ENCODE measurements around the gene HECTD4. TPM values are rescaled to one million over a fixed set of nuclear protein-coding genes. Genes with fewer than 3 reads are reported as not detected.

The HECTD4 gene
- total RNA-seq, 1 donor from 2014 or later, result 47.9 TPM

DNA sequence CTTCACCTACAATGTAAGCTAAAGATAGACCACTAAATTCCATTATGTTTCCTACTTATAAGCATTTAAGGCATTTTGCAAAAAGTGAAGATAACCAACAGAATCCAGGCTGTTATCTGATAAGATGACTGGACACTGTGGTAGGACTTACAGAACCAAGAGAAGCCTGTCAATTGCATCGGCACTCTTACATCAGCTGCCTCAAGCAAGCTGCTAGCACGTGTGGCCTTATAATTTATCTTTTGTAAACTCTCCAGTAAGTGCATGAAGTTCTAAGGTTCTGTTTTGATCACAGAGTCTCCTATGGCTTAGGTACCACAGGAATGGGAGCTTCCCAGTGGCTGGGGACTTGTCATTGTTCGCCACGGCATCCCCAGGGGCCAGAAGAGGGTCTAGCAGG, 168.2 kb downstream of the HECTD4 start:
- no peak for DNase-seq (ENCODE audit: low spot score)
- Mint-ChIP-seq H3K27me3 (ENCODE audit: unreplicated experiment) (no peaks in the 10 kb centered on the region), H3K4me3 (ENCODE audit: unreplicated experiment) (no peak overlapping the region), H3K4me1 (ENCODE audit: unreplicated experiment) (no peaks in the 10 kb centered on the region), H3K27ac (ENCODE audit: unreplicated experiment) (no peak overlapping the region), H3K9me3 (ENCODE audit: unreplicated experiment) (no peaks in the 10 kb centered on the region), H3K36me3 (ENCODE audit: low read depth, unreplicated experiment) (peaks cover 32% of the 10 kb centered on the region)
- no peak for TF ChIP-seq CTCF (IDR thresholded peaks at IDR 0.05; ENCODE audit: unreplicated experiment)

DNA sequence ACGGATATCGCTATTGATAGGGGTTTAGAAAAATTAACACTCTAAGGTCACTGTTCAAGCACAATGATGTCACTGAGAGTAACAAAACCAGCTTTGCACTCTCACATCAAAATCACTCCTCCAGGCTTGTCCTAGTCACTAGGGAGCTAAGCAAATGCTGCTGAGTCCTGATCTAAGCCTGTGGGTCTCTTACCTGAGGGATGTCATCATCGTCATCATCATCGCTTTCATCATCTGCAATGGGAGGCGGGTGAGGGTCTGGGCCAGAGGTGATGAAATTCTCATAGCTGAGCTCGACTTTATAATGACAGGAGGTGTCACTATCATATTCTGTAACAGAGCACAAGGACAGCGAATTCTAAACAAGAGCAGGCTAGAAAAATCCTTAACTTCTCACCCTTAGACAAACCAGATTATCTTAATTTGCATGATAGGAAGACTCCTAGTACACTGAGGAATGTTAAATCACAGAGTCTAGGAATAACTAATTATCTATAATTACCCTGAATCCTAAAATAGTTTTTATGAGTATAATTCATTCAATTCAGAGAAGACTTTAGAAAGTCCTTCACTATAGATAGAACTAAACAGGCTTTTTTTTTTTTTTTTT, 173.8 kb downstream of the HECTD4 start:
- H3K36me3 Mint-ChIP-seq (ENCODE audit: low read depth, unreplicated experiment), result peaks cover 34% of the 10 kb centered on the region

DNA sequence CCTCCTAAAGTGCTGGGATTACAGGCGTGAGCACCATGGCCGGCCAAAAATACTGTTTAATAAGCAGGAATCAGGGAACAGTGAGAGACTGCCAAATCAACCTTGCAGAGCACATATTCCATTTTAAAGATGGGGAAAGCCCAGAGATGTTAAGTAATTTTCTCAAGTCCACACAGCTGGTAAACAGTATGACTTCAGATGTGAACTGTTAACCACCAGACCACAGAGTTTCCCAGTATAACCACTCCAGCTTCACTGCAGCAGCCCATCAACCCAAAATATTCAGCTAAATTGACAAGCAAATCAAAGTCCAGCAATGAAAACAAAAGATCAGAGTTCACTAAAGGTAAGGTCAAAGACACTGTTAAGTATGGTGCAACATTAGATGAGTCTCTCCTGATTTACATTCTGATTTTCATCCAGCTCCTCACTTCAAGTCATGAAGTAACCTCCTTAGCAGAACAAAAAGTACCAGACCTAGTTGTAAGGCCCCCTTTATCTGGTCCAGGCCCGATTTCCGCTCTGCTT, 174.8 kb downstream of the HECTD4 start:
- Mint-ChIP-seq H3K36me3 (ENCODE audit: low read depth, unreplicated experiment) (peaks cover 38% of the 10 kb centered on the region), H3K27ac (ENCODE audit: unreplicated experiment) (no peak overlapping the region), H3K9me3 (ENCODE audit: unreplicated experiment) (no peaks in the 10 kb centered on the region), H3K4me1 (ENCODE audit: unreplicated experiment) (no peaks in the 10 kb centered on the region), H3K4me3 (ENCODE audit: unreplicated experiment) (peak overlapping the region; percentile 42), H3K27me3 (ENCODE audit: unreplicated experiment) (no peaks in the 10 kb centered on the region)
- TF ChIP-seq CTCF (IDR thresholded peaks at IDR 0.05; ENCODE audit: unreplicated experiment), result no peak
- no peak for DNase-seq (ENCODE audit: low spot score)

More for the DNA sequence above, 173.8 kb downstream of the HECTD4 start:
- Mint-ChIP-seq H3K4me3 (ENCODE audit: unreplicated experiment) (no peak overlapping the region), H3K9me3 (ENCODE audit: unreplicated experiment) (no peaks in the 10 kb centered on the region), H3K27ac (ENCODE audit: unreplicated experiment) (no peak overlapping the region), H3K4me1 (ENCODE audit: unreplicated experiment) (no peaks in the 10 kb centered on the region), H3K27me3 (ENCODE audit: unreplicated experiment) (no peaks in the 10 kb centered on the region)
- no peak for DNase-seq (ENCODE audit: low spot score)
- TF ChIP-seq CTCF (IDR thresholded peaks at IDR 0.05; ENCODE audit: unreplicated experiment), result no peak

GRCh38 chr12:112206944-112207343, 175.3 kb downstream of the HECTD4 start:
- Mint-ChIP-seq H3K36me3 (ENCODE audit: low read depth, unreplicated experiment) (peaks cover 34% of the 10 kb centered on the region), H3K27ac (ENCODE audit: unreplicated experiment) (no peak overlapping the region), H3K27me3 (ENCODE audit: unreplicated experiment) (no peaks in the 10 kb centered on the region), H3K9me3 (ENCODE audit: unreplicated experiment) (no peaks in the 10 kb centered on the region), H3K4me3 (ENCODE audit: unreplicated experiment) (no peak overlapping the region), H3K4me1 (ENCODE audit: unreplicated experiment) (no peaks in the 10 kb centered on the region)
- DNase-seq (ENCODE audit: low spot score), result no peak
- TF ChIP-seq CTCF (IDR thresholded peaks at IDR 0.05; ENCODE audit: unreplicated experiment), result no peak

DNA sequence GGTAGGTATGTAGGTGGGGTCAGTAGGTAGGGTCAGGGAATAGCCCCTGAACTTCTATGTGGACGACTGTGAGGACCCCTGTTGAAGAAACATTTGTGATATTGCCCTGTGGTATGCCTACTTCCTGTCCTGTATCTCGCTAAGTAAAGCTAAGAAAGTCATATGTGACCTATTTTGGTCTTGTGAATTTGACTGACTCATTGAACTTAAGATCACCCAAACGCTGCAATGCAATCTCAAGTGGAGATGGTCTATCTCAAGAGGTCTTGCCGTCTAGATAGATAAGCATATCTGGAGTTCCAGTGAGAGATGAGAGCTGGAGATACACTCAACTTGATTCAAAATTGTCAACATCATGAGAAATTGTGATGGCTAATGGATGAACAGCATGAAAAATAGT, 183.1 kb downstream of the HECTD4 start:
- Mint-ChIP-seq H3K9me3 (ENCODE audit: unreplicated experiment) (no peaks in the 10 kb centered on the region), H3K27me3 (ENCODE audit: unreplicated experiment) (no peaks in the 10 kb centered on the region), H3K36me3 (ENCODE audit: low read depth, unreplicated experiment) (peaks cover 21% of the 10 kb centered on the region), H3K4me1 (ENCODE audit: unreplicated experiment) (no peaks in the 10 kb centered on the region), H3K27ac (ENCODE audit: unreplicated experiment) (no peak overlapping the region), H3K4me3 (ENCODE audit: unreplicated experiment) (no peak overlapping the region)
- no peak for DNase-seq (ENCODE audit: low spot score)
- no peak for TF ChIP-seq CTCF (IDR thresholded peaks at IDR 0.05; ENCODE audit: unreplicated experiment)
